Heart right ventricle (tissue), 16 donors: ENCODE results near the gene SPIRE2. TPM values are rescaled to one million over a fixed set of nuclear protein-coding genes. Genes with fewer than 3 reads are reported as not detected.
"Not testable (repeated sequence)": the region's sequence is repeated elsewhere in the genome, so short reads cannot be mapped to it uniquely, and the experiment has no call there.

Experiments used
- ATAC-seq, 8 donors: fragments of 200-7000 bp; cut with Tn5 transposase; one replicate each; pipeline ENCODE4 v1.9.1; 2020; ENCODE audit warnings: mild to moderate bottlenecking in 8 of 8, moderate library complexity in 8 of 8, moderate number of reproducible peaks in 1 of 8
- DNase-seq, 2 donors: peaks; one replicate each; pipeline ENCODE4 v3.0.0-alpha.2; 2020
- H3K27ac ChIP-seq, 10 donors: fragments of 200-600 bp; sonication (generic) in 2 of 10; one replicate each; pipeline versions ENCODE4 v1.5.0 to v1.8.0; 2020 to 2022; ENCODE audit warnings: mild to moderate bottlenecking in 3 of 10
- H3K27me3 ChIP-seq, 7 donors: fragments of 200-600 bp; one replicate each; pipeline ENCODE4 v1.8.0; 2021 to 2022; ENCODE audit warnings: mild to moderate bottlenecking in 2 of 7
- H3K36me3 ChIP-seq, 9 donors: fragments of 200-600 bp; sonication (generic) in 1 of 9; one replicate each; pipeline versions ENCODE4 v1.5.0 to v1.8.0; 2020 to 2022; ENCODE audit warnings: mild to moderate bottlenecking in 2 of 9
- H3K4me1 ChIP-seq, 9 donors: fragments of 200-600 bp; sonication (generic) in 1 of 9; one replicate each; pipeline versions ENCODE4 v1.5.0 to v1.8.0; 2020 to 2022; ENCODE audit warnings: mild to moderate bottlenecking in 4 of 9
- H3K4me3 ChIP-seq, 10 donors: fragments of 200-600 bp; sonication (generic) in 2 of 10; one replicate each; pipeline versions ENCODE4 v1.5.0 to v1.8.0; 2020 to 2022; ENCODE audit warnings: mild to moderate bottlenecking in 7 of 10, moderate library complexity in 2 of 10
- H3K9me3 ChIP-seq, 11 donors: fragments of 200-600 bp in 10 of 11; sonication (generic) in 2 of 11; one replicate each; pipeline versions ENCODE4 v1.5.0 to v1.8.0; 2013 to 2022; ENCODE audit warnings: mild to moderate bottlenecking in 2 of 11, control low read depth in 1 of 11, moderate library complexity in 1 of 11
- WGBS, 2 donors: extraction: QIAGEN DNeasy Blood & Tissue Kit; methylation state at CpG; one replicate each; pipeline ENCODE4 v1.1.7; 2013; ENCODE audit warnings: inconsistent platforms in 1 of 2; 5-methylcytosine and 5-hydroxymethylcytosine counted together
- intact Hi-C, 10 donors: fragments of 100-400 bp; cut with DNase I; formaldehyde crosslinking; loops; one replicate each; pipeline versions ENCODE4 v1.11.1 to v1.14.2; 2022
- polyA plus RNA-seq, 2 donors: library from polyadenylated mRNA; stranded (reverse); fragments of 200-250 nt; gene quantifications; one replicate each; pipeline ENCODE4 v1.2.3, GENCODE V29; 2013
- total RNA-seq, 10 donors: library from RNA; stranded (reverse); fragmentation: NEBNext Ultra II Directional in 3 of 10; extraction: Animal tissue kit (Norgen Biotek cat#: 25700) in 3 of 10; gene quantifications; one replicate each; pipeline versions ENCODE4 v1.2.1 to v1.2.4, GENCODE V29; 2021 to 2023
- TF ChIP-seq, protein P1 (sequence below), 9 donors: fragments of 200-600 bp; sonication (generic) in 2 of 9; IDR thresholded peaks; one replicate each; pipeline versions ENCODE4 v1.5.0 to v1.8.0; 2021 to 2022; ENCODE audit warnings: antibody characterized with exemption in 9 of 9, mild to moderate bottlenecking in 5 of 9, moderate library complexity in 1 of 9
- donor health status: Arrhythmogenic right ventricular cardiomyopathy.
- donor health status: ischemic (EF 13 %, LVEDD 7.1; RV severe dilation, severe dysfunction).
- donor health status: healthy with polysubstance abuse.
- donor health status: DM: no; HTN: yes; CAD: no.
- donor health status: DM: no; HTN: no; CAD: no.
- donor health status: ischemic (EF 25% LVEDD 6.9; RV normal size, moderate dysfunction).
- donor health status: ischemic (EF 25% LVEDD 5.7; RV mildly dilated, moderate dysfunction).
- donor health status: healthy.
- donor health status: DM: yes; HTN: yes; CAD: no.
- donor health status: Ischemic cardiomyopathy.
- donor health status: ischemic (EF 35%, LVEDD 5.7; RV mildly dilated, moderate dysfunction).
- donor health status: nonischemic (EF 11% LVEDD 7.7; RV severe dilation, severe dysfunction).
- donor health status: DM: yes; HTN: yes; CAD: no.
- donor health status: PGD.
- donor health status: ischemic (EF 29% LVEDD 5.4; RV normal size, mild dysfunction).
- donor health status: nonischemic (EF 23%, LVEDD 6.1; RV moderate dilation, normal function).

SPIRE2 gene
- total and polyA plus RNA-seq, 12 donors: 0.46 to 1.9 (median 1.2) TPM

- peaks cover 0 to 24% (median 0%) of the 10 kb centered on the region in 9 donors for H3K36me3 ChIP-seq
- intact Hi-C loops: loop anchor here in 8 of 10 donors (5.0 to 10.0 kb wide), 4 partner anchors 69 to 89 kb away; partner anchors contain the start of genes SPATA2L (in 1 of the 8), VPS9D1 (in 1 of the 8) and ZNF276 (in 1 of the 8)
- WGBS, 2 donors: 97% methylated on average over 16 of the region's 16 CpGs
- DNase-seq (peak in 1 of 2 donors; percentile 26), ATAC-seq (peak in 6 of 8 donors; percentile 18 to 75 (median 44))
- peaks cover 0 to 3% (median 0%) of the 10 kb centered on the region in 9 donors for H3K4me1 ChIP-seq
- no peak overlapping the region for H3K27ac ChIP-seq
- no peaks in the 10 kb centered on the region for H3K9me3 ChIP-seq
- no peaks in the 10 kb centered on the region for H3K27me3 ChIP-seq
- TF ChIP-seq, protein P1, sequence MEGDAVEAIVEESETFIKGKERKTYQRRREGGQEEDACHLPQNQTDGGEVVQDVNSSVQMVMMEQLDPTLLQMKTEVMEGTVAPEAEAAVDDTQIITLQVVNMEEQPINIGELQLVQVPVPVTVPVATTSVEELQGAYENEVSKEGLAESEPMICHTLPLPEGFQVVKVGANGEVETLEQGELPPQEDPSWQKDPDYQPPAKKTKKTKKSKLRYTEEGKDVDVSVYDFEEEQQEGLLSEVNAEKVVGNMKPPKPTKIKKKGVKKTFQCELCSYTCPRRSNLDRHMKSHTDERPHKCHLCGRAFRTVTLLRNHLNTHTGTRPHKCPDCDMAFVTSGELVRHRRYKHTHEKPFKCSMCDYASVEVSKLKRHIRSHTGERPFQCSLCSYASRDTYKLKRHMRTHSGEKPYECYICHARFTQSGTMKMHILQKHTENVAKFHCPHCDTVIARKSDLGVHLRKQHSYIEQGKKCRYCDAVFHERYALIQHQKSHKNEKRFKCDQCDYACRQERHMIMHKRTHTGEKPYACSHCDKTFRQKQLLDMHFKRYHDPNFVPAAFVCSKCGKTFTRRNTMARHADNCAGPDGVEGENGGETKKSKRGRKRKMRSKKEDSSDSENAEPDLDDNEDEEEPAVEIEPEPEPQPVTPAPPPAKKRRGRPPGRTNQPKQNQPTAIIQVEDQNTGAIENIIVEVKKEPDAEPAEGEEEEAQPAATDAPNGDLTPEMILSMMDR (IDR thresholded peaks at IDR 0.05): no peak
- H3K4me3 ChIP-seq: no peak overlapping the region
Measured at GRCh38 chr16:89791278-89791995, 36.8 kb upstream of the SPIRE2 start.

- not testable (repeated sequence) for ATAC-seq, H3K4me1 ChIP-seq, H3K27ac ChIP-seq, H3K4me3 ChIP-seq, H3K27me3 ChIP-seq, H3K9me3 ChIP-seq
- 16 to 23% methylated on average over 12 of the region's 12 CpGs for WGBS, 2 donors
- TF ChIP-seq, protein P1 (IDR thresholded peaks at IDR 0.05): peak; percentile 43 to 82 (median 75)
- H3K36me3 ChIP-seq: peaks cover 0 to 21% (median 0%) of the 10 kb centered on the region in 9 donors
- DNase-seq: peak; percentile 52 to 62
- intact Hi-C loops: loop anchor here in 8 of 10 donors (5.0 to 10.0 kb wide), 4 partner anchors 71 to 91 kb away; partner anchors contain the start of genes SPATA2L (in 1 of the 8), VPS9D1 (in 1 of the 8) and ZNF276 (in 1 of the 8)
Measured at GRCh38 chr16:89793092-89793491, 35.2 kb upstream of the SPIRE2 start.

GRCh38 chr16:89793955-89794354 is 34.3 kb upstream of the SPIRE2 start:
- Histone ChIP-seq H3K36me3 (peaks cover 0 to 25% (median 0%) of the 10 kb centered on the region in 9 donors), H3K4me1 (peaks cover 0 to 8% (median 5%) of the 10 kb centered on the region in 9 donors), H3K27ac (no peak overlapping the region), H3K9me3 (no peaks in the 10 kb centered on the region), H3K27me3 (no peaks in the 10 kb centered on the region), H3K4me3 (no peak overlapping the region)
- 96 to 99% methylated on average over 7 of the region's 7 CpGs for WGBS, 2 donors
- ATAC-seq: no peak
- TF ChIP-seq, protein P1 (IDR thresholded peaks at IDR 0.05): no peak
- intact Hi-C loops: loop anchor here in 8 of 10 donors (5.0 to 10.0 kb wide), 4 partner anchors 71 to 92 kb away; partner anchors contain the start of genes SPATA2L (in 1 of the 8), VPS9D1 (in 1 of the 8) and ZNF276 (in 1 of the 8)
- DNase-seq: no peak

GRCh38 chr16:89795676-89796075 is 32.6 kb upstream of the SPIRE2 start:
- Histone ChIP-seq H3K9me3 (no peaks in the 10 kb centered on the region), H3K36me3 (peaks cover 0 to 30% (median 0%) of the 10 kb centered on the region in 9 donors), H3K4me1 (peaks cover 0 to 14% (median 9%) of the 10 kb centered on the region in 9 donors), H3K27me3 (no peaks in the 10 kb centered on the region), H3K4me3 (no peak overlapping the region), H3K27ac (no peak overlapping the region)
- ATAC-seq (no peak), DNase-seq (no peak)
- intact Hi-C loops: loop anchor here in 3 of 10 donors (5.0 to 10.0 kb wide), 4 partner anchors 43 to 93 kb away; partner anchors contain the start of gene SPATA2L (in 1 of the 3)
- TF ChIP-seq, protein P1 (IDR thresholded peaks at IDR 0.05): no peak
- WGBS, 2 donors: 84 to 97% methylated on average over 5 of the region's 5 CpGs
